Measurements from ENCODE around the gene SPEM3. TPM values are rescaled to one million over a fixed set of nuclear protein-coding genes. Genes with fewer than 3 reads are reported as not detected.

Gene SPEM3
- total and polyA plus RNA-seq, 2 of the 13 experiments (the other 11 are each of a cell fraction or from before 2014, with no cell fraction given), result not detected

DNA sequence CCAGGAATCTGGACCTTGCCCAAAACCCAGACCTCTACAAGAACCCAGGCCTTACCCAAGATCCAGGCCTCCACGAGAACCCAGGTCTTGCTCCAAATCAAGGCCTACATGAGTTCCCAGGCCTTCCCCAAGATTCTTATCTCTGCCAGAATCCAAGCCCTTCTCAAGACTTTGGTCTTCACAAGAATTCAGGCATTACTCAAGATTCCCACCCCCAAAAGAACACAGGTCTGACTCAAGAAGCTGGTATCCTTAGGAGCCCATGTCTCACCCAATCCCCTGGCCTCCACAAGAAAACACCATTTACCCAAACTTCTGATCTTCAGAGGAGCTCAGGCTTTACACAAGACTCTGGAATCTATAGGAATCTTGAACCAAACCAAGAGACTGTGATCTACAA is 2.6 kb downstream of the SPEM3 start:
- ChIA-PET CTCF (ENCODE audit: low intra/inter-chr PET ratio, low total read pairs) (no interaction called here), POLR2A (interaction anchor here (1.1 kb wide), 1 partner anchor 27 kb away, joined by 3 read pairs; the partner anchor contains the start of gene TMEM256)
- H3K9me3 ChIP-seq (ENCODE audit: low read length), result no peaks in the 10 kb centered on the region
- H4K20me1 ChIP-seq (ENCODE audit: insufficient read depth, low read length), result no peaks in the 10 kb centered on the region
- H3K27me3 ChIP-seq (ENCODE audit: control insufficient read depth in 1 of 2, insufficient read depth in 2 of 2, low read length in 2 of 2), result peaks cover 2 to 3% of the 10 kb centered on the region in 2 experiments; a peak in 3 of 5 replicates
- H3K27ac ChIP-seq (ENCODE audit: extremely low read length, insufficient read depth, low read length), result no peak overlapping the region
- WGBS (ENCODE audit: low lambda C conversion rate), result 0% methylated on average over 1 of the region's 1 CpG
- no peak for TF ChIP-seq SP5 (CRISPR knock-in tag; IDR thresholded peaks at IDR 0.05; ENCODE audit: borderline replicate concordance, low read depth)
- TF ChIP-seq, protein P1, sequence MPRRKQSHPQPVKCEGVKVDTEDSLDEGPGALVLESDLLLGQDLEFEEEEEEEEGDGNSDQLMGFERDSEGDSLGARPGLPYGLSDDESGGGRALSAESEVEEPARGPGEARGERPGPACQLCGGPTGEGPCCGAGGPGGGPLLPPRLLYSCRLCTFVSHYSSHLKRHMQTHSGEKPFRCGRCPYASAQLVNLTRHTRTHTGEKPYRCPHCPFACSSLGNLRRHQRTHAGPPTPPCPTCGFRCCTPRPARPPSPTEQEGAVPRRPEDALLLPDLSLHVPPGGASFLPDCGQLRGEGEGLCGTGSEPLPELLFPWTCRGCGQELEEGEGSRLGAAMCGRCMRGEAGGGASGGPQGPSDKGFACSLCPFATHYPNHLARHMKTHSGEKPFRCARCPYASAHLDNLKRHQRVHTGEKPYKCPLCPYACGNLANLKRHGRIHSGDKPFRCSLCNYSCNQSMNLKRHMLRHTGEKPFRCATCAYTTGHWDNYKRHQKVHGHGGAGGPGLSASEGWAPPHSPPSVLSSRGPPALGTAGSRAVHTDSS (CRISPR knock-in tag; conservative IDR thresholded peaks at IDR 0.05), result no peak
- TF ChIP-seq SRSF1 (optimal IDR thresholded peaks at IDR 0.05; ENCODE audit: low read depth, low read length), result no peak
- TF ChIP-seq PHF21A (CRISPR knock-in tag; IDR thresholded peaks at IDR 0.05), result no peak
- TF ChIP-seq, protein P2, sequence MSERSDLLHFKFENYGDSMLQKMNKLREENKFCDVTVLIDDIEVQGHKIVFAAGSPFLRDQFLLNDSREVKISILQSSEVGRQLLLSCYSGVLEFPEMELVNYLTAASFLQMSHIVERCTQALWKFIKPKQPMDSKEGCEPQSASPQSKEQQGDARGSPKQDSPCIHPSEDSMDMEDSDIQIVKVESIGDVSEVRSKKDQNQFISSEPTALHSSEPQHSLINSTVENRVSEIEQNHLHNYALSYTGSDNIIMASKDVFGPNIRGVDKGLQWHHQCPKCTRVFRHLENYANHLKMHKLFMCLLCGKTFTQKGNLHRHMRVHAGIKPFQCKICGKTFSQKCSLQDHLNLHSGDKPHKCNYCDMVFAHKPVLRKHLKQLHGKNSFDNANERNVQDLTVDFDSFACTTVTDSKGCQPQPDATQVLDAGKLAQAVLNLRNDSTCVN (CRISPR knock-in tag; IDR thresholded peaks at IDR 0.05; ENCODE audit: borderline replicate concordance), result no peak
- no peak for TF ChIP-seq SAFB2 (CRISPR knock-in tag; IDR thresholded peaks at IDR 0.05; ENCODE audit: borderline replicate concordance, low read depth)
- no peak for TF ChIP-seq HNRNPH1 (optimal IDR thresholded peaks at IDR 0.05; ENCODE audit: low read depth, low read length)
- TF ChIP-seq ARNT (IDR thresholded peaks at IDR 0.05), result no peak
- no peak for TF ChIP-seq ZNF205 (CRISPR knock-in tag; IDR thresholded peaks at IDR 0.05)
- TF ChIP-seq ATF1 (CRISPR knock-in tag; IDR thresholded peaks at IDR 0.05), result no peak
- TF ChIP-seq, protein P3, sequence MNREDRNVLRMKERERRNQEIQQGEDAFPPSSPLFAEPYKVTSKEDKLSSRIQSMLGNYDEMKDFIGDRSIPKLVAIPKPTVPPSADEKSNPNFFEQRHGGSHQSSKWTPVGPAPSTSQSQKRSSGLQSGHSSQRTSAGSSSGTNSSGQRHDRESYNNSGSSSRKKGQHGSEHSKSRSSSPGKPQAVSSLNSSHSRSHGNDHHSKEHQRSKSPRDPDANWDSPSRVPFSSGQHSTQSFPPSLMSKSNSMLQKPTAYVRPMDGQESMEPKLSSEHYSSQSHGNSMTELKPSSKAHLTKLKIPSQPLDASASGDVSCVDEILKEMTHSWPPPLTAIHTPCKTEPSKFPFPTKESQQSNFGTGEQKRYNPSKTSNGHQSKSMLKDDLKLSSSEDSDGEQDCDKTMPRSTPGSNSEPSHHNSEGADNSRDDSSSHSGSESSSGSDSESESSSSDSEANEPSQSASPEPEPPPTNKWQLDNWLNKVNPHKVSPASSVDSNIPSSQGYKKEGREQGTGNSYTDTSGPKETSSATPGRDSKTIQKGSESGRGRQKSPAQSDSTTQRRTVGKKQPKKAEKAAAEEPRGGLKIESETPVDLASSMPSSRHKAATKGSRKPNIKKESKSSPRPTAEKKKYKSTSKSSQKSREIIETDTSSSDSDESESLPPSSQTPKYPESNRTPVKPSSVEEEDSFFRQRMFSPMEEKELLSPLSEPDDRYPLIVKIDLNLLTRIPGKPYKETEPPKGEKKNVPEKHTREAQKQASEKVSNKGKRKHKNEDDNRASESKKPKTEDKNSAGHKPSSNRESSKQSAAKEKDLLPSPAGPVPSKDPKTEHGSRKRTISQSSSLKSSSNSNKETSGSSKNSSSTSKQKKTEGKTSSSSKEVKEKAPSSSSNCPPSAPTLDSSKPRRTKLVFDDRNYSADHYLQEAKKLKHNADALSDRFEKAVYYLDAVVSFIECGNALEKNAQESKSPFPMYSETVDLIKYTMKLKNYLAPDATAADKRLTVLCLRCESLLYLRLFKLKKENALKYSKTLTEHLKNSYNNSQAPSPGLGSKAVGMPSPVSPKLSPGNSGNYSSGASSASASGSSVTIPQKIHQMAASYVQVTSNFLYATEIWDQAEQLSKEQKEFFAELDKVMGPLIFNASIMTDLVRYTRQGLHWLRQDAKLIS (CRISPR knock-in tag; IDR thresholded peaks at IDR 0.05), result no peak
- TF ChIP-seq, protein P4, sequence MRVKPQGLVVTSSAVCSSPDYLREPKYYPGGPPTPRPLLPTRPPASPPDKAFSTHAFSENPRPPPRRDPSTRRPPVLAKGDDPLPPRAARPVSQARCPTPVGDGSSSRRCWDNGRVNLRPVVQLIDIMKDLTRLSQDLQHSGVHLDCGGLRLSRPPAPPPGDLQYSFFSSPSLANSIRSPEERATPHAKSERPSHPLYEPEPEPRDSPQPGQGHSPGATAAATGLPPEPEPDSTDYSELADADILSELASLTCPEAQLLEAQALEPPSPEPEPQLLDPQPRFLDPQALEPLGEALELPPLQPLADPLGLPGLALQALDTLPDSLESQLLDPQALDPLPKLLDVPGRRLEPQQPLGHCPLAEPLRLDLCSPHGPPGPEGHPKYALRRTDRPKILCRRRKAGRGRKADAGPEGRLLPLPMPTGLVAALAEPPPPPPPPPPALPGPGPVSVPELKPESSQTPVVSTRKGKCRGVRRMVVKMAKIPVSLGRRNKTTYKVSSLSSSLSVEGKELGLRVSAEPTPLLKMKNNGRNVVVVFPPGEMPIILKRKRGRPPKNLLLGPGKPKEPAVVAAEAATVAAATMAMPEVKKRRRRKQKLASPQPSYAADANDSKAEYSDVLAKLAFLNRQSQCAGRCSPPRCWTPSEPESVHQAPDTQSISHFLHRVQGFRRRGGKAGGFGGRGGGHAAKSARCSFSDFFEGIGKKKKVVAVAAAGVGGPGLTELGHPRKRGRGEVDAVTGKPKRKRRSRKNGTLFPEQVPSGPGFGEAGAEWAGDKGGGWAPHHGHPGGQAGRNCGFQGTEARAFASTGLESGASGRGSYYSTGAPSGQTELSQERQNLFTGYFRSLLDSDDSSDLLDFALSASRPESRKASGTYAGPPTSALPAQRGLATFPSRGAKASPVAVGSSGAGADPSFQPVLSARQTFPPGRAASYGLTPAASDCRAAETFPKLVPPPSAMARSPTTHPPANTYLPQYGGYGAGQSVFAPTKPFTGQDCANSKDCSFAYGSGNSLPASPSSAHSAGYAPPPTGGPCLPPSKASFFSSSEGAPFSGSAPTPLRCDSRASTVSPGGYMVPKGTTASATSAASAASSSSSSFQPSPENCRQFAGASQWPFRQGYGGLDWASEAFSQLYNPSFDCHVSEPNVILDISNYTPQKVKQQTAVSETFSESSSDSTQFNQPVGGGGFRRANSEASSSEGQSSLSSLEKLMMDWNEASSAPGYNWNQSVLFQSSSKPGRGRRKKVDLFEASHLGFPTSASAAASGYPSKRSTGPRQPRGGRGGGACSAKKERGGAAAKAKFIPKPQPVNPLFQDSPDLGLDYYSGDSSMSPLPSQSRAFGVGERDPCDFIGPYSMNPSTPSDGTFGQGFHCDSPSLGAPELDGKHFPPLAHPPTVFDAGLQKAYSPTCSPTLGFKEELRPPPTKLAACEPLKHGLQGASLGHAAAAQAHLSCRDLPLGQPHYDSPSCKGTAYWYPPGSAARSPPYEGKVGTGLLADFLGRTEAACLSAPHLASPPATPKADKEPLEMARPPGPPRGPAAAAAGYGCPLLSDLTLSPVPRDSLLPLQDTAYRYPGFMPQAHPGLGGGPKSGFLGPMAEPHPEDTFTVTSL (CRISPR knock-in tag; IDR thresholded peaks at IDR 0.05; ENCODE audit: borderline replicate concordance), result no peak
- no TSS peak for BruUV-seq (replicated peaks)
- H3K4me2 ChIP-seq (ENCODE audit: low read depth, low read length), result no peak overlapping the region
- no peak for ATAC-seq
- H3K9ac ChIP-seq (ENCODE audit: insufficient read depth, low read depth, low read length), result no peak overlapping the region
- H3K4me1 ChIP-seq (ENCODE audit: insufficient read depth, low read length), result peaks cover 17% of the 10 kb centered on the region
- in situ Hi-C loops (cut with HindIII; ENCODE audit: extremely low pct_ligation_motif_present, low pct_unique_long_range_greater_than_20kb), result no loop called here
- no peak overlapping the region for H3K4me3 ChIP-seq (replicated peaks in 1 of 3; ENCODE audit: insufficient read depth in 1 of 3, low read depth in 2 of 3, low read length in 3 of 3)
- no peak overlapping the region for H2AFZ ChIP-seq (ENCODE audit: low read length)
- intact Hi-C loops (cut with micrococcal nuclease; ENCODE audit: unreplicated experiment), result no loop called here
- no peaks in the 10 kb centered on the region for H3K79me2 ChIP-seq (ENCODE audit: insufficient read depth, low read length)
- FAIRE-seq, result no peak
- no peak for DNase-seq (ENCODE audit: low spot score)
- H3K36me3 ChIP-seq (replicated peaks in 1 of 2; ENCODE audit: control insufficient read depth in 1 of 2, insufficient read depth in 2 of 2, low read length in 2 of 2), result no peaks in the 10 kb centered on the region

Measured in HepG2 (cell line).